Psoas muscle (tissue), 8 donors: ENCODE results near the gene COL27A1. TPM values are rescaled to one million over a fixed set of nuclear protein-coding genes. Genes with fewer than 3 reads are reported as not detected.

ENCODE experiments used
- ATAC-seq, 4 donors: fragments of 200-7000 bp; cut with Tn5 transposase; one replicate each; pipeline ENCODE4 v1.9.1; 2020; ENCODE audit warnings: moderate library complexity in 3 of 4, mild to moderate bottlenecking in 2 of 4
- DNase-seq, 2 donors: peaks; one replicate each; pipeline ENCODE4 v3.0.0-alpha.2; 2020
- H3K27ac ChIP-seq: fragments of 200-600 bp; one replicate; pipeline ENCODE4 v1.8.0; 2022
- H3K27me3 ChIP-seq, 3 donors: fragments of 200-600 bp in 1 of 3; one replicate each; pipeline versions ENCODE4 v1.6.1 to v1.8.0; 2013 to 2022; ENCODE audit warnings: low read length in 2 of 3, mild to moderate bottlenecking in 2 of 3, moderate library complexity in 1 of 3; ENCODE audit not compliant: insufficient read depth in 3 of 3
- H3K36me3 ChIP-seq, 2 donors: fragments of 200-600 bp in 1 of 2; one replicate each; pipeline versions ENCODE4 v1.6.1 to v1.8.0; 2013 to 2022; ENCODE audit warnings: low read depth in 1 of 2, mild to moderate bottlenecking in 1 of 2, moderate library complexity in 1 of 2; ENCODE audit not compliant: insufficient read depth in 1 of 2
- H3K4me1 ChIP-seq: fragments of 200-600 bp; one replicate; pipeline ENCODE4 v1.8.0; 2022
- H3K4me3 ChIP-seq: fragments of 200-600 bp; one replicate; pipeline ENCODE4 v1.8.0; 2022; ENCODE audit warnings: mild to moderate bottlenecking
- H3K9me3 ChIP-seq: fragments of 200-600 bp; one replicate; pipeline ENCODE4 v1.8.0; 2022
- CTCF ChIP-seq: fragments of 200-600 bp; IDR thresholded peaks from one replicate; pipeline ENCODE4 v1.8.0; 2022; ENCODE audit warnings: antibody characterized with exemption
- WGBS, 3 donors: extraction: QIAGEN DNeasy Blood & Tissue Kit; methylation state at CpG; one replicate each; pipeline versions ENCODE4 v1.1.6 to v1.1.7; 2013; 5-methylcytosine and 5-hydroxymethylcytosine counted together
- intact Hi-C, 2 donors: fragments of 100-400 bp; cut with DNase I; formaldehyde crosslinking; loops; one replicate each; pipeline versions ENCODE4 v1.11.0 to v1.14.2; 2022
- polyA plus RNA-seq, 3 donors: library from polyadenylated mRNA; stranded (reverse); fragments of 200-250 nt; gene quantifications; one replicate each; pipeline ENCODE4 v1.2.3, GENCODE V29; 2013
- total RNA-seq, 4 donors: library from RNA; stranded (reverse); fragmentation: NEBNext Ultra II Directional in 2 of 4; extraction: Animal tissue kit (Norgen Biotek cat#: 25700) in 2 of 4; gene quantifications; one replicate each; pipeline versions ENCODE4 v1.2.1 to v1.2.4, GENCODE V29; 2021 to 2023
- donor health status: healthy with polysubstance abuse.
- donor health status: DM: no; HTN: no; CAD: no; lungs with moderate emphysema.
- donor health status: Bipolar disorder and iron deficiency.
- donor health status: healthy.
- donor health status: DM: yes; HTN: yes; CAD: no.
- donor health status: DM: no; HTN: no; CAD: no.
- donor health status: DM: no; HTN: no; CAD: no.
- donor health status: DM: yes; HTN: yes; CAD: no.

COL27A1 gene
- total and polyA plus RNA-seq, 7 donors = 1.1 to 8.5 (median 3.9) TPM

DNA sequence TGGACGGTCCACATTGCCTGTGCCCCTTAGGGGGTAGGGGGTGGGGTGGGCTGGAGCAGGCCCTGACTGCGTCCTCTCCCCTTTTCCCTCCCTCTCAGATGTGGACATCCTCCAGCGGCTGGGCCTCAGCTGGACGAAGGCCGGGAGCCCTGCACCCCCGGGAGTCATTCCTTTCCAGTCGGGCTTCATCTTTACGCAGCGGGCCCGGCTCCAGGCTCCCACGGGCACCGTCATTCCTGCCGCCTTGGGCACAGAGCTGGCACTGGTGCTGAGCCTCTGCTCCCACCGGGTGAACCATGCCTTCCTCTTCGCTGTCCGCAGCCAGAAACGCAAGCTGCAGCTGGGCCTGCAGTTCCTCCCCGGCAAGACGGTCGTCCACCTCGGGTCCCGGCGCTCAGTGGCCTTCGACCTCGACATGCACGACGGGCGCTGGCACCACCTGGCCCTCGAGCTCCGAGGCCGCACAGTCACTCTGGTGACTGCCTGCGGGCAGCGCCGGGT is 12.3 kb downstream of the COL27A1 start:
- no peak overlapping the region for H3K27ac ChIP-seq
- intact Hi-C loops = no loop called here
- no peak for ATAC-seq

DNA sequence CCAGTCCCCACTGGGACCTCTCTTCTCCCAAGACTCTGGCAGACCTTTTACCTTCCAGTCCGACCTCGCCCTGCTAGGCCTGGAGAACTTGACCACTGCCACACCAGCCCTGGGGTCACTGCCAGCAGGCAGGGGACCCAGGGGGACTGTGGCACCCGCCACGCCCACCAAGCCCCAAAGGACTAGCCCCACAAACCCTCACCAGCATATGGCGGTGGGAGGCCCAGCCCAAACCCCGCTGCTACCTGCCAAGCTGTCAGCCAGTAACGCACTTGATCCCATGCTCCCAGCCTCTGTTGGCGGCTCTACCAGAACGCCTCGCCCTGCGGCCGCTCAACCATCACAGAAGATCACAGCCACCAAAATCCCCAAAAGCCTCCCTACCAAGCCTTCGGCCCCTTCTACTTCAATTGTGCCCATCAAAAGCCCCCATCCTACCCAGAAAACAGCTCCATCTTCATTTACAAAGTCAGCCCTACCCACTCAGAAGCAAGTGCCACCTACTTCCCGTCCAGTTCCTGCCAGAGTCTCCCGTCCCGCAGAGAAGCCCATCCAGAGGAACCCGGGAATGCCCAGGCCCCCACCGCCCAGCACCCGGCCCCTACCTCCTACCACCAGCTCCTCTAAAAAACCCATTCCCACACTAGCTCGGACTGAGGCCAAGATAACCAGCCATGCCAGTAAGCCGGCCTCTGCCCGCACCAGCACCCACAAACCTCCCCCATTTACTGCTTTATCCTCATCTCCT is 13.1 kb downstream of the COL27A1 start:
- no peak for TF ChIP-seq CTCF
- H3K27me3 ChIP-seq = no peaks in the 10 kb centered on the region
- H3K4me1 ChIP-seq = peaks cover 6% of the 10 kb centered on the region
- no peak overlapping the region for H3K4me3 ChIP-seq
- no peak for DNase-seq
- H3K27ac ChIP-seq = no peak overlapping the region
- no peaks in the 10 kb centered on the region for H3K9me3 ChIP-seq
- ATAC-seq = no peak
- H3K36me3 ChIP-seq = no peaks in the 10 kb centered on the region
- WGBS, 3 donors = 91 to 96% (median 93%) methylated on average over 22 of the region's 22 CpGs
- intact Hi-C loops = no loop called here

More for the DNA sequence above, 12.3 kb downstream of the COL27A1 start:
- no peaks in the 10 kb centered on the region for H3K9me3 ChIP-seq
- 63 to 77% (median 75%) methylated on average over 34 of the region's 34 CpGs for WGBS, 3 donors
- H3K4me1 ChIP-seq = peaks cover 10% of the 10 kb centered on the region
- H3K36me3 ChIP-seq = no peaks in the 10 kb centered on the region
- no peak for DNase-seq
- no peaks in the 10 kb centered on the region for H3K27me3 ChIP-seq
- no peak overlapping the region for H3K4me3 ChIP-seq
- no peak for TF ChIP-seq CTCF

DNA sequence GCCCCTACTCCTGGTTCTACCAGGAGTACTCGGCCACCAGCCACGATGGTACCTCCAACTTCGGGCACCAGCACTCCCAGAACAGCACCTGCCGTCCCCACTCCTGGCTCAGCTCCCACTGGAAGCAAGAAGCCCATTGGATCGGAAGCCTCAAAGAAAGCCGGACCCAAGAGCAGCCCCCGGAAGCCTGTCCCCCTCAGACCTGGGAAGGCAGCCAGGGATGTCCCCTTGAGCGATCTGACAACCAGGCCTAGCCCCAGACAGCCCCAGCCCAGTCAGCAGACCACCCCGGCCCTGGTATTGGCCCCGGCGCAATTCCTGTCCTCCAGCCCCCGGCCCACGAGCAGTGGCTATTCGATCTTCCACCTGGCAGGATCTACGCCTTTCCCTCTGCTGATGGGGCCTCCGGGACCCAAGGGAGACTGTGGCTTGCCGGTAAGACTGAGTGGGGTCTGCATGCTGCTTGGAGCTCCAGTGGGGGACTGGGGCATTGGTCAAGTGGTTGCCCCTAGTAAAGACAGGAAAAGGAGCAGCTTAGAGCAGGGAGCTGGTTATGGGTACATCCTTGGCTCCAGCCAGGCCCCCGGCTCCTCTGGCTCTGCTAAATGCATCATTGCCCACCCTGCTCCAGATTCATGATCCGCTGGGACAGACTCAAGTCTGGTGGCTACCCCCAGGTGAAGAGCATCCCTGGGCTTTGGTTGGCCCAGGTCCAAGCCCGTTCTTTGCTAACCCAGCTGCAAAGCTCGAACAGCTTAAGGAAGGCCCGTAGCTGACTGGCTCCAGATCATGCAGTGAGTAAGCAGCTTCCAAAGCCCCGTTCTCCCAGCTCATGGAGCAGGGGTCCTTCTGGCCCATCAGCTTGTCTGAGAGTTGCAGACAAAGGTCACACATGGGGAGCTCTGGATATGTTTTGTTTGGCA is 14.0 kb downstream of the COL27A1 start:
- H3K27me3 ChIP-seq = no peaks in the 10 kb centered on the region
- intact Hi-C loops = no loop called here
- H3K36me3 ChIP-seq = no peaks in the 10 kb centered on the region
- no peaks in the 10 kb centered on the region for H3K4me1 ChIP-seq
- no peak overlapping the region for H3K4me3 ChIP-seq
- DNase-seq (no peak), ATAC-seq (no peak)
- no peak overlapping the region for H3K27ac ChIP-seq
- WGBS, 3 donors = 80 to 88% (median 81%) methylated on average over 23 of the region's 23 CpGs
- no peaks in the 10 kb centered on the region for H3K9me3 ChIP-seq
- TF ChIP-seq CTCF = no peak

DNA sequence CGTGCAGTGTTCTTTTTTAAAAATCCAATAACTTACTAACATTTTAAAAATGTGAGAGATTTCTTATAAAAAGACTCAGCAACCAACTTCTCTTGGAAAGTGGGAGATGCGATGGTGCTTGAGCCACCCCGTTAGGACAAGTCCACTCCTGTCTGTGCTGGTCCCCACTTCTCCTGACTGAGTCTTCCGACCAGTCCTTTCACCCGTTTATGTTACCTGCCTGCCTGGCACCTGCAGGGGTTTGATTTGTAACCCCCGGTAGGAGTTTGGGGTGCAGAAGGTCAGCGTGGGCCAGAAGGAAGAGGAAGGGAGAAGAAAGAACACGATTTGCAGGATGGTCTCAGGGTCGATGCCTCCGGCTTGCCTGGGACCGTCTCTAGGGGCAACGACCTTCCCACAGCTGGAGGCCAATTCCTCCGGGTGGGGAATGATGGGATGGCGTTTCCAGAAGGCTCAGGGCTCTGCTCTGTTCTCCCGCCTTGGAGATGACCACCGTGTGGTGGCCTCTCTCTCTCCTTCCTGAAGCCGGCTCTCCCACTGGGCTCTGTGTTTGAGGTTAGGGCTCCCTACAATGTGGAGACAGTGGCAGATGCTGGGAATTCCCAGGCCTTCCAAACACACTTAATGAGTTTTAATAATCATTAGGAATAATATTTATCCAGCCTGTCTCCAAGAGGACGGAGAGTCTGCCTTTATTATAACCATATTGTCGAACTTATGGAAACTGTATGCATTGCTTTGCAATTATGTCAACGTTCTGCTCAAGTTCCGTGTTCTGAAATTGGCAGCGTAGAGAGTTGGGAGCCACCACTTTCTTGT is 14.8 kb downstream of the COL27A1 start:
- no peaks in the 10 kb centered on the region for H3K27me3 ChIP-seq
- H3K4me1 ChIP-seq = peaks cover 6% of the 10 kb centered on the region
- no peak for TF ChIP-seq CTCF
- no peak for ATAC-seq
- intact Hi-C loops = no loop called here
- H3K36me3 ChIP-seq = no peaks in the 10 kb centered on the region
- H3K4me3 ChIP-seq = no peak overlapping the region
- WGBS, 3 donors = 78 to 86% (median 81%) methylated on average over 22 of the region's 22 CpGs
- H3K9me3 ChIP-seq = no peaks in the 10 kb centered on the region
- no peak for DNase-seq
- H3K27ac ChIP-seq = no peak overlapping the region
